ENCODE data around the gene MALL.

MALL gene

DNA sequence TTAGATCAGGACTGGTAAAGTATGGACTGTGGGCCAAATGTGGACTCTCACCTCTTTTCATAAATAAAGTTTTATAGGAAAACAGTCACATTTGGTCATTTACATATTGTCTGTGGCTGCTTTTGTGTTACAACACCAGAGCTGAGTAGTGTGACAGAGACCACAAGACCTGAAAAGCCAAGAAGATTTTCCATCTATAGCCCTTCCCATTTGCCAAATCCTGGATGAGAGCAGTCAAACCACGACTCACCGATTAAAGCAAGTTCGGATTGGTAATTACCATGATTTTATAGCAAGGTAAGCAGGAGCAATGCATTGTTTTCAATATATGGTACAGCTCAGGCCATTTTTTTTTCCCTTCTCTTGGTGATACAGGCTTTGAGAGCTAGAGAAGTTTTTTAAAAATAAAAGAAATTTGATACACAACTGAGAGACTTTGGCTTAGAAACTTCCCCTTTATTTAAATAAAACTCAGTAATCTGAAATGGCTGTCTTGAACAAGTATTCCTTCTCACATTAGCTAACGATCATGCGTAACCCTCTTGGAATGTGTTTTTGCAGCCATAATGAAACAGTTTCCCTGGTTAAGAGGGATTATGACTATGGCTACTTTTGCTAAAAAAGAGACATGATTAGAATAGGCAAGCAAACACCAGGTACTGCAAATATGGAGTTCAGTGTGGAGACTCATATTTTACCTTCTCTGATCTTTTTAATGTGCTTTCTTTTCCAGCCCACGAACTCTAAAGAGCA, 9.5 kb upstream of the MALL start:
- Histone ChIP-seq H3K4me3 (ENCODE audit: insufficient read depth, low read length, poor library complexity, severe bottlenecking) (no peak overlapping the region), H3K9me3 (ENCODE audit: insufficient read depth, low read length) (no peaks in the 10 kb centered on the region), H4K20me1 (ENCODE audit: low read depth, low read length) (no peaks in the 10 kb centered on the region), H3K9ac (ENCODE audit: low read length) (no peak overlapping the region), H3F3A (ENCODE audit: insufficient read depth) (no peaks in the 10 kb centered on the region), H3K4me2 (ENCODE audit: low read depth, low read length, poor library complexity, severe bottlenecking) (no peak overlapping the region), H3K79me2 (ENCODE audit: insufficient read depth, low read length) (no peaks in the 10 kb centered on the region), H3K27ac (ENCODE audit: low read depth, low read length) (no peak overlapping the region), H3K27me3 (ENCODE audit: low read length) (no peaks in the 10 kb centered on the region), H3K9me2 (replicated peaks; ENCODE audit: insufficient read depth, low read length) (no peaks in the 10 kb centered on the region; the same call in 1 of the 2 replicates), H2AFZ (ENCODE audit: low read depth, low read length, severe bottlenecking) (no peak overlapping the region), H3K36me3 (ENCODE audit: low read length) (no peaks in the 10 kb centered on the region)
- TF ChIP-seq, protein P1, sequence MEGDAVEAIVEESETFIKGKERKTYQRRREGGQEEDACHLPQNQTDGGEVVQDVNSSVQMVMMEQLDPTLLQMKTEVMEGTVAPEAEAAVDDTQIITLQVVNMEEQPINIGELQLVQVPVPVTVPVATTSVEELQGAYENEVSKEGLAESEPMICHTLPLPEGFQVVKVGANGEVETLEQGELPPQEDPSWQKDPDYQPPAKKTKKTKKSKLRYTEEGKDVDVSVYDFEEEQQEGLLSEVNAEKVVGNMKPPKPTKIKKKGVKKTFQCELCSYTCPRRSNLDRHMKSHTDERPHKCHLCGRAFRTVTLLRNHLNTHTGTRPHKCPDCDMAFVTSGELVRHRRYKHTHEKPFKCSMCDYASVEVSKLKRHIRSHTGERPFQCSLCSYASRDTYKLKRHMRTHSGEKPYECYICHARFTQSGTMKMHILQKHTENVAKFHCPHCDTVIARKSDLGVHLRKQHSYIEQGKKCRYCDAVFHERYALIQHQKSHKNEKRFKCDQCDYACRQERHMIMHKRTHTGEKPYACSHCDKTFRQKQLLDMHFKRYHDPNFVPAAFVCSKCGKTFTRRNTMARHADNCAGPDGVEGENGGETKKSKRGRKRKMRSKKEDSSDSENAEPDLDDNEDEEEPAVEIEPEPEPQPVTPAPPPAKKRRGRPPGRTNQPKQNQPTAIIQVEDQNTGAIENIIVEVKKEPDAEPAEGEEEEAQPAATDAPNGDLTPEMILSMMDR (IDR thresholded peaks at IDR 0.05; ENCODE audit: insufficient read depth, low read length, poor library complexity, severe bottlenecking) = no peak
- no peak for TF ChIP-seq EZH2phosphoT487 (conservative IDR thresholded peaks at IDR 0.05; ENCODE audit: low read length)

DNA sequence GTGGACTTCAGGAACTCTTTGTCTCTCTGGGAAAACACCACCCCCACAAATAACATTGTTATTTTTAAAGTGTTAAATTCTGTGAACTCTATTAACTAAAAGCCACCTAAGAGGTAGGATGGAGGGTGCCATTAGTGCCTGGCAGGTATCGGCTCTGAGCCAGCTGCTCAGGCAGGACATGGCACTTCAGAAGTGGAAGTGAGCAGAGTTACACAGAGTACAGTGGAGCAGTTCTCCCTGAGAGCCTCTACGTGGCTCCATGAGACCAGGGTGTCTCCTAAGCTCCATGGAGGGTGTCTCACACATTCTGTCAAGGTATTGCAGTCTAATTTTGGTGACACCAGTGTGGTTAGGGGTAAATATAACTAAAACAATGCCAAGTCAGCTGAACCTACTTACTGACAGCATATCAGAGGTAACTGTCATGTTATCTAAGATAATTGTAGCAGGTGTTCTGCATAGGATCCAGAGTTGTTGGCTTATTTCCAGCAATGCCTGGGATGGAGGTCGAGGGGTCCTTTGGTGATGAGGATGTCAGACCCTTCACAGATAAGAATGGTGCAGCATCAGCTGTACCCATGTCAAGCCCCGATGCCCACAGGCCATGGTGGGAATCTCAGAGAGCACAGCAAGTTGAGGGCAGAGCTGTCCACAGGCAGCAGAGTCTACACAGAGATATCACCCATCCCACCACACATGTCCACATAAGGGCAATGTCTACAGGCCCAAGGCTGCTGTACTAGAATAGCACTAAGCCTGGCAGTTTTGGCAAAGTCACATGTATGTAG, 8.6 kb upstream of the MALL start:
- Histone ChIP-seq H3K27me3 (ENCODE audit: low read length) (no peaks in the 10 kb centered on the region), H2AFZ (ENCODE audit: low read depth, low read length, severe bottlenecking) (no peak overlapping the region), H4K20me1 (ENCODE audit: low read depth, low read length) (no peaks in the 10 kb centered on the region), H3K4me2 (ENCODE audit: low read depth, low read length, poor library complexity, severe bottlenecking) (no peak overlapping the region), H3K9ac (ENCODE audit: low read length) (no peak overlapping the region), H3F3A (ENCODE audit: insufficient read depth) (no peaks in the 10 kb centered on the region), H3K36me3 (ENCODE audit: low read length) (no peaks in the 10 kb centered on the region), H3K27ac (ENCODE audit: low read depth, low read length) (no peak overlapping the region), H3K79me2 (ENCODE audit: insufficient read depth, low read length) (no peaks in the 10 kb centered on the region), H3K4me3 (ENCODE audit: insufficient read depth, low read length, poor library complexity, severe bottlenecking) (no peak overlapping the region), H3K9me3 (ENCODE audit: insufficient read depth, low read length) (no peaks in the 10 kb centered on the region), H3K9me2 (replicated peaks; ENCODE audit: insufficient read depth, low read length) (no peaks in the 10 kb centered on the region; the same call in 1 of the 2 replicates)
- TF ChIP-seq EZH2phosphoT487 (conservative IDR thresholded peaks at IDR 0.05; ENCODE audit: low read length) = no peak
- TF ChIP-seq, protein P1 (IDR thresholded peaks at IDR 0.05; ENCODE audit: insufficient read depth, low read length, poor library complexity, severe bottlenecking) = no peak

DNA sequence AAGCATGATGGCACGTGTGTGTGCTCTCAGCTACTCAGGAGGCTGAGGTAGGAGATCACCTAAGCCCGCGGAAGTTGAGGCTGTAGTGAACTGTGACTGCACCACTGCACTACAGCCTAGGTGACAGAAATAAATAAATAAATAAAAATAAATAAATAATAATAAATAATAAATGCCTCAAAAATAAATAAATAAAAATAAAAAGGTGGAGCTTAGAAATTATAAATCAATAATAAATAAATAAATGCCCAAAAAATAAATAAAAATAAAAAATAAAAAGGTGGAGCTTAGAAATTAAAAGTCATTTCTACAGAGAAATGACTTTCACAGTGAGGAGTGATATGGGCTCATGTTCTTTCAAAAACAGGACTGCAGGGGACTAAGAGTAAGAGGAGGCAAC, 6.0 kb upstream of the MALL start:
- no peak overlapping the region for H3K9ac ChIP-seq (ENCODE audit: low read length)
- H3K79me2 ChIP-seq (ENCODE audit: insufficient read depth, low read length) = no peaks in the 10 kb centered on the region
- no peak overlapping the region for H3K27ac ChIP-seq (ENCODE audit: low read depth, low read length)
- H3K36me3 ChIP-seq (ENCODE audit: low read length) = no peaks in the 10 kb centered on the region
- no peaks in the 10 kb centered on the region for H3K27me3 ChIP-seq (ENCODE audit: low read length)
- H3F3A ChIP-seq (ENCODE audit: insufficient read depth) = no peaks in the 10 kb centered on the region
- no peak overlapping the region for H2AFZ ChIP-seq (ENCODE audit: low read depth, low read length, severe bottlenecking)
- H3K4me2 ChIP-seq (ENCODE audit: low read depth, low read length, poor library complexity, severe bottlenecking) = no peak overlapping the region
- H3K4me3 ChIP-seq (ENCODE audit: insufficient read depth, low read length, poor library complexity, severe bottlenecking) = no peak overlapping the region
- no peak for TF ChIP-seq EZH2phosphoT487 (conservative IDR thresholded peaks at IDR 0.05; ENCODE audit: low read length)
- TF ChIP-seq, protein P1 (IDR thresholded peaks at IDR 0.05; ENCODE audit: insufficient read depth, low read length, poor library complexity, severe bottlenecking) = no peak
- H4K20me1 ChIP-seq (ENCODE audit: low read depth, low read length) = no peaks in the 10 kb centered on the region
- no peaks in the 10 kb centered on the region for H3K9me2 ChIP-seq (replicated peaks; ENCODE audit: insufficient read depth, low read length)
- H3K9me3 ChIP-seq (ENCODE audit: insufficient read depth, low read length) = no peaks in the 10 kb centered on the region

Data from SU-DHL-6 (cell line).